ENCODE results near the gene TNFAIP8L1.
"Not testable (repeated sequence)": the region's sequence is repeated elsewhere in the genome, so short reads cannot be mapped to it uniquely, and the experiment has no call there.

Gene TNFAIP8L1

GRCh38 chr19:4638828-4639530 is at the start of gene TNFAIP8L1:
TSS of gene TNFAIP8L1 (plus strand) at chr19:4639516. CDS start at chr19:4651870, 12,354 bp downstream.
- DNase-seq, result peak; percentile 97 to 99 (median 98)

GRCh38 chr19:4589579-4590410 is 49.5 kb upstream of the TNFAIP8L1 start:
- no peak for DNase-seq

- DNase-seq, result no peak
These were observed 48.8 kb upstream of the TNFAIP8L1 start for GRCh38 chr19:4590559-4590958.

GRCh38 chr19:4591320-4591719 is 48.0 kb upstream of the TNFAIP8L1 start:
- no peak for DNase-seq

GRCh38 chr19:4592445-4592844 is 46.9 kb upstream of the TNFAIP8L1 start:
- DNase-seq, result no peak

- DNase-seq, result no peak
These were observed 45.9 kb upstream of the TNFAIP8L1 start for GRCh38 chr19:4593409-4593851.

GRCh38 chr19:4594201-4594600 is 45.1 kb upstream of the TNFAIP8L1 start:
- DNase-seq, result no peak

GRCh38 chr19:4595158-4595557 is 44.2 kb upstream of the TNFAIP8L1 start:
- DNase-seq, result not testable (repeated sequence)

- no peak for DNase-seq
These were observed 43.0 kb upstream of the TNFAIP8L1 start for GRCh38 chr19:4596033-4596904.

GRCh38 chr19:4597278-4597974 is 41.9 kb upstream of the TNFAIP8L1 start:
- peak in 2 of 6 experiments; percentile 39 for DNase-seq

- peak; percentile 21 to 59 (median 52) for DNase-seq
These were observed 41.2 kb upstream of the TNFAIP8L1 start for GRCh38 chr19:4597975-4598671.

GRCh38 chr19:4598712-4599111 is 40.6 kb upstream of the TNFAIP8L1 start:
- no peak for DNase-seq

- DNase-seq, result no peak
These were observed 39.2 kb upstream of the TNFAIP8L1 start for GRCh38 chr19:4600082-4600481.

GRCh38 chr19:4600893-4601292 is 38.4 kb upstream of the TNFAIP8L1 start:
- no peak for DNase-seq

GRCh38 chr19:4602173-4602788 is 37.0 kb upstream of the TNFAIP8L1 start:
- no peak for DNase-seq

- no peak for DNase-seq
These were observed 36.4 kb upstream of the TNFAIP8L1 start for GRCh38 chr19:4602915-4603314.

- no peak for DNase-seq
These were observed 34.4 kb upstream of the TNFAIP8L1 start for GRCh38 chr19:4604912-4605311.

GRCh38 chr19:4606181-4606580 is 33.1 kb upstream of the TNFAIP8L1 start:
- DNase-seq, result no peak

GRCh38 chr19:4606921-4607678 is 32.2 kb upstream of the TNFAIP8L1 start:
- no peak for DNase-seq

GRCh38 chr19:4609878-4610511 is 29.3 kb upstream of the TNFAIP8L1 start:
- no peak for DNase-seq

Data from stimulated activated naive CD4-positive, alpha-beta T cell (primary cell).